ENCODE results near the gene ZNF609.

DNA sequence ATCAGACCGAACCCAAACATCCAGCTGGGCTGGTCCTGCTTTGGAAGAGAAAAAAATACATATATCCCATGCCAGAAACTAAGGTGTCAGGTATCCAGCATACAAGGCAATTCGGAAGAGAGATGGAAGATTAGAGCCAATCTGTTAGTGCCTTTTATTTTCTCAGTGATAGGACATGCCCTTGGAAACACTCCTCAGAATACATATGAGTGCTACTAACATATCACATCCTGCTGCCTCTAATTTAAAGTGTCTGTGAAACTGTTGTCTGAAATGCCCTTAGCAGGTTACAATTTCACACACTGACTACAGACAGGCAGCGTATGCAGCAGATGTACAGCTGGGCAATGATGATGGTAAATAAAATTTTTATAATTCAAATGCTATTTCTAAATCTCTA is 236.1 kb downstream of the ZNF609 start:
- TF ChIP-seq POLR2AphosphoS5 (IDR thresholded peaks at IDR 0.05), result no peak
- TF ChIP-seq, protein P1, sequence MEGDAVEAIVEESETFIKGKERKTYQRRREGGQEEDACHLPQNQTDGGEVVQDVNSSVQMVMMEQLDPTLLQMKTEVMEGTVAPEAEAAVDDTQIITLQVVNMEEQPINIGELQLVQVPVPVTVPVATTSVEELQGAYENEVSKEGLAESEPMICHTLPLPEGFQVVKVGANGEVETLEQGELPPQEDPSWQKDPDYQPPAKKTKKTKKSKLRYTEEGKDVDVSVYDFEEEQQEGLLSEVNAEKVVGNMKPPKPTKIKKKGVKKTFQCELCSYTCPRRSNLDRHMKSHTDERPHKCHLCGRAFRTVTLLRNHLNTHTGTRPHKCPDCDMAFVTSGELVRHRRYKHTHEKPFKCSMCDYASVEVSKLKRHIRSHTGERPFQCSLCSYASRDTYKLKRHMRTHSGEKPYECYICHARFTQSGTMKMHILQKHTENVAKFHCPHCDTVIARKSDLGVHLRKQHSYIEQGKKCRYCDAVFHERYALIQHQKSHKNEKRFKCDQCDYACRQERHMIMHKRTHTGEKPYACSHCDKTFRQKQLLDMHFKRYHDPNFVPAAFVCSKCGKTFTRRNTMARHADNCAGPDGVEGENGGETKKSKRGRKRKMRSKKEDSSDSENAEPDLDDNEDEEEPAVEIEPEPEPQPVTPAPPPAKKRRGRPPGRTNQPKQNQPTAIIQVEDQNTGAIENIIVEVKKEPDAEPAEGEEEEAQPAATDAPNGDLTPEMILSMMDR (IDR thresholded peaks at IDR 0.05), result no peak
- TF ChIP-seq POLR2A (IDR thresholded peaks at IDR 0.05), result no peak
- TF ChIP-seq EP300 (IDR thresholded peaks at IDR 0.05), result no peak

All from suprapubic skin (tissue), 4 donors.